ENCODE results near the gene MDGA2.
"Not testable (repeated sequence)": the region's sequence is repeated elsewhere in the genome, so short reads cannot be mapped to it uniquely, and the experiment has no call there.

Gene MDGA2

DNA sequence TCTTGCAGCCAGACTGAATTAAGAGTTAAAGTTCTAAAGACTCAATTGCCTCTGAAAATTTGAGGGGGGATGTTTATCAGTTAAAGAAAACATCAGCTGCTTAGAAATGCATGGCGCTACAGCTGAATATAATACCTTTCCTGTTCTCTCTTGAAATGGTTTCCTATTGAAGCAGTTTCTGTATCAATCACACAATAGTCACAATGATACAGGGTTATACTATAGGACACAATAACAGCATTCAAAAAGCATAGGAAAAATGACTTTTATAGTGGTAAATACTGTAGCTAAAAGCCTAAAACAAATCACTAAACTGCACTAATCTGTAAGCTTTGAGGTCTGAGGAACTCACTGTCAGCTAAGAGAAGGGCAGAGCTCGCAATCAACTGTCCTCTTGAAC lies 15.2 kb downstream of the MDGA2 start:
- ChIA-PET CTCF (interaction anchor here (0.9 kb wide), 1 partner anchor 8 kb away, joined by 3 read pairs; no protein-coding TSS in a partner anchor), POLR2A (no interaction called here)
- DNase-seq (ENCODE audit: extremely low spot score), result no peak
- no peak for TF ChIP-seq ELF4 (IDR thresholded peaks at IDR 0.05)
- no peak for TF ChIP-seq ZNF384 (IDR thresholded peaks at IDR 0.05)
- TF ChIP-seq HDGF (IDR thresholded peaks at IDR 0.05; ENCODE audit: borderline replicate concordance), result no peak
- no peak for TF ChIP-seq SUZ12 (IDR thresholded peaks at IDR 0.05)
- no peak for TF ChIP-seq L3MBTL2 (conservative IDR thresholded peaks at IDR 0.05)
- no peak for TF ChIP-seq FOXK2 (IDR thresholded peaks at IDR 0.05)
- TF ChIP-seq ARNT (IDR thresholded peaks at IDR 0.05), result no peak
- no peak for TF ChIP-seq LEF1 (IDR thresholded peaks at IDR 0.05; ENCODE audit: borderline replicate concordance)
- TF ChIP-seq SP1 (IDR thresholded peaks at IDR 0.05), result no peak
- no peak for TF ChIP-seq CTBP1 (IDR thresholded peaks at IDR 0.05; ENCODE audit: borderline replicate concordance)
- TF ChIP-seq FOXA1 (IDR thresholded peaks at IDR 0.05), result no peak
- no peak for TF ChIP-seq TARDBP (IDR thresholded peaks at IDR 0.05)
- TF ChIP-seq, protein P1, sequence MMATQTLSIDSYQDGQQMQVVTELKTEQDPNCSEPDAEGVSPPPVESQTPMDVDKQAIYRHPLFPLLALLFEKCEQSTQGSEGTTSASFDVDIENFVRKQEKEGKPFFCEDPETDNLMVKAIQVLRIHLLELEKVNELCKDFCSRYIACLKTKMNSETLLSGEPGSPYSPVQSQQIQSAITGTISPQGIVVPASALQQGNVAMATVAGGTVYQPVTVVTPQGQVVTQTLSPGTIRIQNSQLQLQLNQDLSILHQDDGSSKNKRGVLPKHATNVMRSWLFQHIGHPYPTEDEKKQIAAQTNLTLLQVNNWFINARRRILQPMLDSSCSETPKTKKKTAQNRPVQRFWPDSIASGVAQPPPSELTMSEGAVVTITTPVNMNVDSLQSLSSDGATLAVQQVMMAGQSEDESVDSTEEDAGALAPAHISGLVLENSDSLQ (IDR thresholded peaks at IDR 0.05), result no peak
- TF ChIP-seq BHLHE40 (IDR thresholded peaks at IDR 0.05; ENCODE audit: borderline replicate concordance), result no peak

DNA sequence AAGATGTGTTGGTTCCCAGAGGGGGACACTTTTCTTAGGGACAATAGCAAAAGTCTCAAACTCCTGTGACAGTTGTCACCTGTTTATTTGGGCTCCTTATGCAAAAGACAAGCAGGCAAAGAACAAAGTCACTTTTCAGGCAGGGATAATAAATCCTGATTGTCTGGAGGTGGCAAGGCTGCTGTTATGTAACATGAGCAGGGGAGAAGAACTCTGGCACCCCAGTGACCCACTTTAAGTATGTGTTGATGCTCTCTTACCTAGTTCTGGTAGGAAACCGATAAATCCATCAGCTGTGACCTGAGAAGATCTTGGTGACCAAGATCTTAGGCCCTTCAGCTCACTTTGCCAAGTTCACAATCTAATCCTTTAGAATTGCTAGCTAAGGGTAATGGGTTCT lies 17.4 kb downstream of the MDGA2 start:
- DNase-seq (ENCODE audit: extremely low spot score), result no peak
- TF ChIP-seq ARNT (IDR thresholded peaks at IDR 0.05) (no peak), ZNF384 (IDR thresholded peaks at IDR 0.05) (no peak), ELF4 (IDR thresholded peaks at IDR 0.05) (no peak), HDGF (IDR thresholded peaks at IDR 0.05; ENCODE audit: borderline replicate concordance) (no peak), SUZ12 (IDR thresholded peaks at IDR 0.05) (no peak), L3MBTL2 (conservative IDR thresholded peaks at IDR 0.05) (no peak), CTBP1 (IDR thresholded peaks at IDR 0.05; ENCODE audit: borderline replicate concordance) (no peak), FOXK2 (IDR thresholded peaks at IDR 0.05) (no peak), FOXA1 (IDR thresholded peaks at IDR 0.05) (no peak)
- POLR2A ChIA-PET, result no interaction called here
- CTCF ChIA-PET, result no interaction called here

GRCh38 chr14:47657143-47657542 lies 18.3 kb downstream of the MDGA2 start:
- CTCF ChIA-PET, result no interaction called here

GRCh38 chr14:47651337-47651736 lies 24.1 kb downstream of the MDGA2 start:
- DNase-seq (ENCODE audit: extremely low spot score), result no peak
- TF ChIP-seq FOXM1 (IDR thresholded peaks at IDR 0.05; ENCODE audit: borderline replicate concordance) (no peak), LEF1 (IDR thresholded peaks at IDR 0.05; ENCODE audit: borderline replicate concordance) (no peak), CTBP1 (IDR thresholded peaks at IDR 0.05; ENCODE audit: borderline replicate concordance) (no peak), ARNT (IDR thresholded peaks at IDR 0.05) (no peak), ZNF384 (IDR thresholded peaks at IDR 0.05) (no peak), BHLHE40 (IDR thresholded peaks at IDR 0.05; ENCODE audit: borderline replicate concordance) (no peak), HDGF (IDR thresholded peaks at IDR 0.05; ENCODE audit: borderline replicate concordance) (no peak), TARDBP (IDR thresholded peaks at IDR 0.05) (no peak), SP1 (IDR thresholded peaks at IDR 0.05) (no peak), SUZ12 (IDR thresholded peaks at IDR 0.05) (no peak)
- POLR2A ChIA-PET, result no interaction called here
- CTCF ChIA-PET, result interaction anchor here (0.7 to 1.1 kb wide), 2 partner anchors 9 to 37 kb away, joined by 3 to 4 read pairs; no protein-coding TSS in a partner anchor

More at GRCh38 chr14:47657143-47657542, 18.3 kb downstream of the MDGA2 start:
- POLR2A ChIA-PET, result no interaction called here
- TF ChIP-seq L3MBTL2 (conservative IDR thresholded peaks at IDR 0.05) (no peak), FOXM1 (IDR thresholded peaks at IDR 0.05; ENCODE audit: borderline replicate concordance) (no peak), HDGF (IDR thresholded peaks at IDR 0.05; ENCODE audit: borderline replicate concordance) (no peak), ELF4 (IDR thresholded peaks at IDR 0.05) (no peak), NFRKB (IDR thresholded peaks at IDR 0.05) (no peak), BHLHE40 (IDR thresholded peaks at IDR 0.05; ENCODE audit: borderline replicate concordance) (no peak), CTBP1 (IDR thresholded peaks at IDR 0.05; ENCODE audit: borderline replicate concordance) (no peak), ARNT (IDR thresholded peaks at IDR 0.05) (no peak), SUZ12 (IDR thresholded peaks at IDR 0.05) (no peak), FOXA1 (IDR thresholded peaks at IDR 0.05) (no peak), LEF1 (IDR thresholded peaks at IDR 0.05; ENCODE audit: borderline replicate concordance) (no peak), FOXK2 (IDR thresholded peaks at IDR 0.05) (no peak), SP1 (IDR thresholded peaks at IDR 0.05) (no peak), ZNF384 (IDR thresholded peaks at IDR 0.05) (no peak), TARDBP (IDR thresholded peaks at IDR 0.05) (no peak)
- TF ChIP-seq, protein P1 (IDR thresholded peaks at IDR 0.05), result no peak
- no peak for DNase-seq (ENCODE audit: extremely low spot score)

- ChIA-PET POLR2A (no interaction called here), CTCF (no interaction called here)
- TF ChIP-seq FOXK2 (IDR thresholded peaks at IDR 0.05) (no peak), FOXA1 (IDR thresholded peaks at IDR 0.05) (no peak), SUZ12 (IDR thresholded peaks at IDR 0.05) (no peak), SP1 (IDR thresholded peaks at IDR 0.05) (no peak), ZNF384 (IDR thresholded peaks at IDR 0.05) (no peak), L3MBTL2 (conservative IDR thresholded peaks at IDR 0.05) (no peak), ELF4 (IDR thresholded peaks at IDR 0.05) (no peak), TARDBP (IDR thresholded peaks at IDR 0.05) (no peak), LEF1 (IDR thresholded peaks at IDR 0.05; ENCODE audit: borderline replicate concordance) (no peak), CTBP1 (IDR thresholded peaks at IDR 0.05; ENCODE audit: borderline replicate concordance) (no peak), BHLHE40 (IDR thresholded peaks at IDR 0.05; ENCODE audit: borderline replicate concordance) (no peak), ARNT (IDR thresholded peaks at IDR 0.05) (no peak)
- DNase-seq (ENCODE audit: extremely low spot score), result no peak
Measured at GRCh38 chr14:47637753-47638152, 37.7 kb downstream of the MDGA2 start.

GRCh38 chr14:47626151-47627035 lies 49.0 kb downstream of the MDGA2 start:
- CTCF ChIA-PET, result no interaction called here

GRCh38 chr14:47624126-47624525 lies 51.3 kb downstream of the MDGA2 start:
- DNase-seq (ENCODE audit: extremely low spot score); CTCF ChIA-PET; POLR2A ChIA-PET: not testable (repeated sequence)

More at GRCh38 chr14:47626151-47627035, 49.0 kb downstream of the MDGA2 start:
- POLR2A ChIA-PET, result no interaction called here
- no peak for DNase-seq (ENCODE audit: extremely low spot score)
- TF ChIP-seq CTBP1 (IDR thresholded peaks at IDR 0.05; ENCODE audit: borderline replicate concordance) (no peak), FOXA1 (IDR thresholded peaks at IDR 0.05) (no peak), SUZ12 (IDR thresholded peaks at IDR 0.05) (no peak), FOXM1 (IDR thresholded peaks at IDR 0.05; ENCODE audit: borderline replicate concordance) (no peak), ARNT (IDR thresholded peaks at IDR 0.05) (no peak), ELF4 (IDR thresholded peaks at IDR 0.05) (no peak), L3MBTL2 (conservative IDR thresholded peaks at IDR 0.05) (no peak)
- TF ChIP-seq, protein P1 (IDR thresholded peaks at IDR 0.05), result no peak
